ENCODE data around the gene PCDH8. TPM values are rescaled to one million over a fixed set of nuclear protein-coding genes. Genes with fewer than 3 reads are reported as not detected.
A peak's percentile ranks its signal among the peaks of the same experiment; 100 is the strongest.

Gene PCDH8
- polyA plus RNA-seq, 1 of the 3 experiments (the other 2 are of a cell fraction), result not detected

- Histone ChIP-seq H3K27me3 (ENCODE audit: insufficient read depth) (no peaks in the 10 kb centered on the region; the same call in 1 of the 2 replicates), H3K4me2 (no peak overlapping the region), H3K79me2 (ENCODE audit: insufficient read depth) (no peaks in the 10 kb centered on the region), H3K9me3 (no peaks in the 10 kb centered on the region), H3K4me1 (ENCODE audit: control insufficient read depth in 1 of 2, insufficient read depth in 2 of 2, low read depth in 1 of 2, low read length in 1 of 2) (no peaks in the 10 kb centered on the region), H3K27ac (ENCODE audit: low read depth in 2 of 2, low read length in 1 of 2) (no peak overlapping the region), H3K9me2 (no peaks in the 10 kb centered on the region), H2AFZ (ENCODE audit: low read depth) (no peak overlapping the region), H3K4me3 (ENCODE audit: low read depth in 2 of 2, low read length in 1 of 2) (no peak overlapping the region), H3K9ac (no peak overlapping the region), H4K20me1 (ENCODE audit: insufficient read depth) (no peaks in the 10 kb centered on the region), H3F3A (replicated peaks; ENCODE audit: insufficient read depth) (no peaks in the 10 kb centered on the region), H3K36me3 (replicated peaks in 1 of 2; ENCODE audit: control insufficient read depth in 1 of 2, insufficient read depth in 2 of 2, low read length in 1 of 2) (no peaks in the 10 kb centered on the region)
- no peak for DNase-seq
- POLR2A ChIA-PET, result no interaction called here
- TF ChIP-seq ELF1 (IDR thresholded peaks at IDR 0.05) (no peak), USF1 (IDR thresholded peaks at IDR 0.05; ENCODE audit: borderline replicate concordance, low read depth) (no peak)
- CTCF ChIA-PET, result interaction anchor here (0.7 to 11.3 kb wide), 5 partner anchors 12 to 287 kb away, joined by 3 to 85 read pairs (median 16); partner anchors contain the start of gene PCDH8
- WGBS (ENCODE audit: low lambda C conversion rate), result 0% methylated on average over 1 of the region's 1 CpG
Measured at GRCh38 chr13:52864941-52865340, 16.5 kb upstream of the PCDH8 start.

- ChIA-PET POLR2A (no interaction called here), CTCF (interaction anchor here (0.7 to 11.3 kb wide), 12 partner anchors 10 to 289 kb away, joined by 3 to 85 read pairs (median 6); partner anchors contain the start of gene PCDH8)
- Histone ChIP-seq H3K4me1 (ENCODE audit: control insufficient read depth in 1 of 2, insufficient read depth in 2 of 2, low read depth in 1 of 2, low read length in 1 of 2) (no peaks in the 10 kb centered on the region), H4K20me1 (ENCODE audit: insufficient read depth) (no peaks in the 10 kb centered on the region), H3K27me3 (ENCODE audit: insufficient read depth) (no peaks in the 10 kb centered on the region; the same call in 1 of the 2 replicates), H3K4me2 (no peak overlapping the region), H3F3A (replicated peaks; ENCODE audit: insufficient read depth) (no peaks in the 10 kb centered on the region), H3K79me2 (ENCODE audit: insufficient read depth) (no peaks in the 10 kb centered on the region), H2AFZ (ENCODE audit: low read depth) (no peak overlapping the region), H3K4me3 (ENCODE audit: low read depth in 2 of 2, low read length in 1 of 2) (no peak overlapping the region; a peak in 1 of 4 replicates), H3K9ac (no peak overlapping the region), H3K36me3 (replicated peaks in 1 of 2; ENCODE audit: control insufficient read depth in 1 of 2, insufficient read depth in 2 of 2, low read length in 1 of 2) (no peaks in the 10 kb centered on the region), H3K27ac (ENCODE audit: low read depth in 2 of 2, low read length in 1 of 2) (no peak overlapping the region), H3K9me2 (no peaks in the 10 kb centered on the region), H3K9me3 (no peaks in the 10 kb centered on the region)
- peak; percentile 59 for DNase-seq
- WGBS (ENCODE audit: low lambda C conversion rate), result 34% methylated on average over 3 of the region's 3 CpGs
- TF ChIP-seq CTCF (IDR thresholded peaks at IDR 0.05) (peak; percentile 79), SMC3 (IDR thresholded peaks at IDR 0.05; ENCODE audit: low read depth, low read length) (peak; percentile 36; the same call in 1 of the 2 replicates), RAD21 (IDR thresholded peaks at IDR 0.05; ENCODE audit: low read length) (peak; percentile 48), NRF1 (IDR thresholded peaks at IDR 0.05; ENCODE audit: low read depth, low read length) (no peak)
Measured at GRCh38 chr13:52862358-52863206, 14.1 kb upstream of the PCDH8 start.

- H3K4me1 ChIP-seq (ENCODE audit: control insufficient read depth in 1 of 2, insufficient read depth in 2 of 2, low read depth in 1 of 2, low read length in 1 of 2), result peaks cover 6 to 26% of the 10 kb centered on the region in 2 experiments; a peak in 3 of 4 replicates
- H3K9me3 ChIP-seq, result no peaks in the 10 kb centered on the region
- no peaks in the 10 kb centered on the region for H4K20me1 ChIP-seq (ENCODE audit: insufficient read depth)
- DNase-seq, result peak; percentile 66
- 33% methylated on average over 2 of the region's 2 CpGs for WGBS (ENCODE audit: low lambda C conversion rate)
- no peak overlapping the region for H3K9ac ChIP-seq
- H3F3A ChIP-seq (replicated peaks; ENCODE audit: insufficient read depth), result peaks cover 14% of the 10 kb centered on the region
- POLR2A ChIA-PET, result no interaction called here
- H3K9me2 ChIP-seq, result no peaks in the 10 kb centered on the region
- H3K4me3 ChIP-seq (ENCODE audit: low read depth in 2 of 2, low read length in 1 of 2), result peak overlapping the region in 1 of 2 experiments; percentile 97; a peak in 1 of 4 replicates
- H3K27me3 ChIP-seq (ENCODE audit: insufficient read depth), result peaks cover 29% of the 10 kb centered on the region
- H3K36me3 ChIP-seq (replicated peaks in 1 of 2; ENCODE audit: control insufficient read depth in 1 of 2, insufficient read depth in 2 of 2, low read length in 1 of 2), result no peaks in the 10 kb centered on the region
- no peak overlapping the region for H3K27ac ChIP-seq (ENCODE audit: low read depth in 2 of 2, low read length in 1 of 2)
- peak overlapping the region; percentile 86 for H3K4me2 ChIP-seq
- H3K79me2 ChIP-seq (ENCODE audit: insufficient read depth), result no peaks in the 10 kb centered on the region
- peak overlapping the region; percentile 99; the same call in 1 of the 2 replicates for H2AFZ ChIP-seq (ENCODE audit: low read depth)
- CTCF ChIA-PET, result interaction anchor here (0.7 to 2.5 kb wide), 12 partner anchors 9 to 348 kb away, joined by 3 to 12 read pairs (median 5); no protein-coding TSS in a partner anchor
- no peak for TF ChIP-seq CTCF (IDR thresholded peaks at IDR 0.05)
- TF ChIP-seq ELF1 (IDR thresholded peaks at IDR 0.05), result no peak
- TF ChIP-seq USF2 (IDR thresholded peaks at IDR 0.05; ENCODE audit: borderline replicate concordance, low read depth, low read length), result no peak
- TF ChIP-seq MEF2A (IDR thresholded peaks at IDR 0.05; ENCODE audit: borderline replicate concordance, low read depth), result no peak
- TF ChIP-seq SMC3 (IDR thresholded peaks at IDR 0.05; ENCODE audit: low read depth, low read length), result no peak
- no peak for TF ChIP-seq MAX (IDR thresholded peaks at IDR 0.05; ENCODE audit: low read depth)
Measured at GRCh38 chr13:52852444-52852843, 4.0 kb upstream of the PCDH8 start.

Data from SK-N-SH (cell line).